Ishikawa (cell line): ENCODE results near the gene LNPEP.

Source experiments
- CREB1 ChIP-seq: IDR thresholded peaks from 2 replicates; pipeline ENCODE4 v1.6.1; 2012; ENCODE audit warnings: low read depth
- EGR1 ChIP-seq: IDR thresholded peaks from 2 replicates; pipeline ENCODE4 v1.6.1; 2012
- EP300 ChIP-seq: IDR thresholded peaks from 2 replicates; pipeline ENCODE4 v1.6.1; 2012; ENCODE audit warnings: borderline replicate concordance
- FOXM1 ChIP-seq: IDR thresholded peaks from 2 replicates; pipeline ENCODE4 v1.6.1; 2012; ENCODE audit warnings: low read depth, borderline replicate concordance
- RAD21 ChIP-seq: IDR thresholded peaks from 2 replicates; pipeline ENCODE4 v1.6.1; 2012; ENCODE audit warnings: low read depth
- TCF12 ChIP-seq: IDR thresholded peaks from 2 replicates; pipeline ENCODE4 v1.6.1; 2012; ENCODE audit warnings: low read depth
- TF ChIP-seq, protein P1 (sequence below): IDR thresholded peaks from 2 replicates; pipeline ENCODE4 v1.6.1; 2012

DNA sequence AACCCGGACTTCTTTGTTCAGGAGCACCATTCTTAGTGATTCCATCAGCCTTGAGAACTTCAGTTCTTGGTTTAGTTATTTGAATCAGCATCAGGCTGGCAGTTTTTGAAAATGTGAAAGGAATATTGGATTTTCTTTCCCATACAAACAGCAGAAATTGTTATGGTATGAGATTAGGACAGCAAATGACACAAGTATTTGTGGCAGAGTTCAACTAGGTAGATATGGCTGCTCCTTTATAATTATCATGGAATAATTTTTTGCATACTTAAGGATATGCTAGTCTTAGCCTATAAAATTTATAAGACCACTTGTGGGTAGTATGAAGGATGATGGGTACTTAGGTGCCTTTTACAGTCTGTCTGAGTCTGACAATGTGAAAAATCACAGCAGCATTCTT, 34.0 kb upstream of the LNPEP start:
- TF ChIP-seq RAD21 (no peak), EP300 (no peak), CREB1 (no peak), TCF12 (no peak), EGR1 (no peak), FOXM1 (no peak)
- TF ChIP-seq, protein P1, sequence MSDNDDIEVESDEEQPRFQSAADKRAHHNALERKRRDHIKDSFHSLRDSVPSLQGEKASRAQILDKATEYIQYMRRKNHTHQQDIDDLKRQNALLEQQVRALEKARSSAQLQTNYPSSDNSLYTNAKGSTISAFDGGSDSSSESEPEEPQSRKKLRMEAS: no peak
